Activated CD8-positive, alpha-beta memory T cell treated with anti-CD3 and anti-CD28 coated beads for 36 hours (primary cell): ENCODE measurements around the gene MYBBP1A. TPM values are rescaled to one million over a fixed set of nuclear protein-coding genes. Genes with fewer than 3 reads are reported as not detected.
"Not testable (repeated sequence)": the region's sequence is repeated elsewhere in the genome, so short reads cannot be mapped to it uniquely, and the experiment has no call there.

Source experiments
- CTCF ChIA-PET: fragments of 350-600 bp; sonication (Branson Sonifier 250); formaldehyde crosslinking; loops from one replicate; lab custom pipeline; 2021; ENCODE audit warnings: antibody characterized with exemption; lab: Charles Lee
- POLR2A ChIA-PET: fragments of 350-600 bp; sonication (Branson Sonifier 250); formaldehyde crosslinking; loops from one replicate; lab custom pipeline; 2021; ENCODE audit warnings: antibody characterized with exemption; lab: Charles Lee
- total RNA-seq, 2 experiments: library from RNA; stranded (reverse); gene quantifications; one replicate each; pipeline ENCODE4 v1.2.3, GENCODE V29; 2021

Gene MYBBP1A, protein sequence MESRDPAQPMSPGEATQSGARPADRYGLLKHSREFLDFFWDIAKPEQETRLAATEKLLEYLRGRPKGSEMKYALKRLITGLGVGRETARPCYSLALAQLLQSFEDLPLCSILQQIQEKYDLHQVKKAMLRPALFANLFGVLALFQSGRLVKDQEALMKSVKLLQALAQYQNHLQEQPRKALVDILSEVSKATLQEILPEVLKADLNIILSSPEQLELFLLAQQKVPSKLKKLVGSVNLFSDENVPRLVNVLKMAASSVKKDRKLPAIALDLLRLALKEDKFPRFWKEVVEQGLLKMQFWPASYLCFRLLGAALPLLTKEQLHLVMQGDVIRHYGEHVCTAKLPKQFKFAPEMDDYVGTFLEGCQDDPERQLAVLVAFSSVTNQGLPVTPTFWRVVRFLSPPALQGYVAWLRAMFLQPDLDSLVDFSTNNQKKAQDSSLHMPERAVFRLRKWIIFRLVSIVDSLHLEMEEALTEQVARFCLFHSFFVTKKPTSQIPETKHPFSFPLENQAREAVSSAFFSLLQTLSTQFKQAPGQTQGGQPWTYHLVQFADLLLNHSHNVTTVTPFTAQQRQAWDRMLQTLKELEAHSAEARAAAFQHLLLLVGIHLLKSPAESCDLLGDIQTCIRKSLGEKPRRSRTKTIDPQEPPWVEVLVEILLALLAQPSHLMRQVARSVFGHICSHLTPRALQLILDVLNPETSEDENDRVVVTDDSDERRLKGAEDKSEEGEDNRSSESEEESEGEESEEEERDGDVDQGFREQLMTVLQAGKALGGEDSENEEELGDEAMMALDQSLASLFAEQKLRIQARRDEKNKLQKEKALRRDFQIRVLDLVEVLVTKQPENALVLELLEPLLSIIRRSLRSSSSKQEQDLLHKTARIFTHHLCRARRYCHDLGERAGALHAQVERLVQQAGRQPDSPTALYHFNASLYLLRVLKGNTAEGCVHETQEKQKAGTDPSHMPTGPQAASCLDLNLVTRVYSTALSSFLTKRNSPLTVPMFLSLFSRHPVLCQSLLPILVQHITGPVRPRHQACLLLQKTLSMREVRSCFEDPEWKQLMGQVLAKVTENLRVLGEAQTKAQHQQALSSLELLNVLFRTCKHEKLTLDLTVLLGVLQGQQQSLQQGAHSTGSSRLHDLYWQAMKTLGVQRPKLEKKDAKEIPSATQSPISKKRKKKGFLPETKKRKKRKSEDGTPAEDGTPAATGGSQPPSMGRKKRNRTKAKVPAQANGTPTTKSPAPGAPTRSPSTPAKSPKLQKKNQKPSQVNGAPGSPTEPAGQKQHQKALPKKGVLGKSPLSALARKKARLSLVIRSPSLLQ (N-terminal part only)
- total RNA-seq: 100 to 1,000 TPM; 154 to 157 TPM

DNA sequence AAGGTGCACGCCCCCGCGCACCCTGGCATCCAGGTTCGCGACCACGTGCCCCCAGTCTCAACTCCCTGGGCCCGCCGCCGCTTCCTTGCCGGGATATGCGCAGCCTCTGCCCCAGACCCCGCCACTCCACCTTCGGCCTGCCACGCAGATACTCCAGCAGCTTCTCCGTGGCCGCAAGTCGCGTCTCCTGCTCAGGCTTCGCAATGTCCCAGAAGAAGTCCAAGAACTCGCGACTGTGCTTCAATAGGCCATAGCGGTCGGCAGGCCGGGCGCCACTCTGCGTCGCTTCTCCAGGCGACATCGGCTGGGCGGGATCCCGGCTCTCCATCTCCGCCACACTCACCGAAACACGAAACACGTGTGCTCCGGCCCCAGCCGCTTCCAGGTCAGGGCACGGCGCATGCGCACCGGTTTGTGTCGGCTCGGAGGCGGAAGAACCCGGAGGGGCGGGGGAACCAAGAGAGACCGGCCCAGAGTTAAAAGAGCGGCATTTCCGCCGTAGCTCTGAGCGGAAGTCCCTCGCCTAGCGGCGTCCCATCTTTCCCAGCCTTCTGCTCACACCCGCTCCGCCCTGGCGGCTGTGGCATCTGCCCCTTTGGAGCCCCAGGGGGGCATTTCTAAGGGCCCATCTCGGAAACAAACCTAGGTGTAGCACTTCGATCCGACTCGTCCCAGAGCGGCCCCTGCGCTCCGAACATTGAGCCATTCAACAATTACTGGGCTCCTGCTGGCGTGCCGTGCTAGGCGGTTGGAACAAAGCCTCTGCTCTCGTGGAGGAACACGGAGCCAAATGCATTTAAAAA is at the start of gene MYBBP1A:
TSS of gene MYBBP1A (minus strand) at position 388 of the 803 bp plus-strand sequence. CDS start at position 328, 60 bp downstream.
- CTCF ChIA-PET: interaction anchor here (1.1 to 2.3 kb wide), 3 partner anchors 12 to 73 kb away, joined by 3 to 7 read pairs (median 3); partner anchors contain the start of gene SMTNL2
- POLR2A ChIA-PET: interaction anchor here (0.6 kb wide), 1 partner anchor 19 kb away, joined by 3 read pairs; no protein-coding TSS in a partner anchor

DNA sequence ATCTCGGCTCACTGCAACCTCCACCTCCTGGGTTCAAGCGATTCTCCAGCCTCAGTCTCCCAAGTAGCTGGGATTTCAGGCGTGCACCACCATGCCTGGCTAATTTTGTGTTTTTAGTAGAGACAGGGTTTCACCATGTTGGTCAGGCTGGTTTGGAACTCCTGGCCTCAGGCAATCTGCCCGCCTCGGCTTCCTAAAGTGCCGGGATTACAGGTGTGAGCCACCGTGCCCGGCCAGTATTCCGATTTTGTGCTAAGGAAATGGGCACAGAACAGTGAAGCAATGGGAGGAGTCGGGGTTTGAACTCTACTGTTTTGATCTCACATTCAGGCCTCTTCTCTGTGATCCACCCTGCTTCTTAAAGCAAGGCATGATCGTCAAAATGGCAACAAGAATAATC is 49.6 kb upstream of the MYBBP1A start:
- CTCF ChIA-PET: interaction anchor here (1.2 kb wide), 1 partner anchor 38 kb away, joined by 5 read pairs; no protein-coding TSS in a partner anchor
- POLR2A ChIA-PET: not testable (repeated sequence)

DNA sequence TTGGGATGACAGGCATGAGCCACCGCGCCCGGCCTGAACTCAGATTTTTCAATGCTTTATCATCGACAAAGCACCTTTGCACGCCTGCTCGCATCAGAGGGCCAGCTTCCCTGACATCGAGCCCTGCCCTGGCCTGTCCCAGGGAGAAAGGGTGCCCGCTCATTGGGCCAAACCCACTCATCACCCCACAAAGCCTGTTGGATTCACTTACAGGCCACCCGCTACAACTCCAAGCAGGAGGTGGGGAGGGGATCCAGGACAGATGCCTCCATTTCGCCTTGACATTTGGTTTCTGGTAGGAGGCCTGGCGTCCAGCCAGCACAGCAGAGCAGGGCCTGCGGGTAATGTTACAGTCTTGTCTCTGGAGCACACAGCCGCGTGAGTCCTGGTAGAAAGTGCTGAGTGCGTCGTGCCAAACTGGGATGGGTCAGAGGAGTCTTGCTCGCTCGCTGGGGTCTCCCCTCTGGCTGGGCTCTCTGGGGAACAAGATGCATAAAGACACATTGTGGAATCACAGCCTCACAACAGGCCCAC is 49.0 kb upstream of the MYBBP1A start:
- ChIA-PET POLR2A (no interaction called here), CTCF (no interaction called here)

DNA sequence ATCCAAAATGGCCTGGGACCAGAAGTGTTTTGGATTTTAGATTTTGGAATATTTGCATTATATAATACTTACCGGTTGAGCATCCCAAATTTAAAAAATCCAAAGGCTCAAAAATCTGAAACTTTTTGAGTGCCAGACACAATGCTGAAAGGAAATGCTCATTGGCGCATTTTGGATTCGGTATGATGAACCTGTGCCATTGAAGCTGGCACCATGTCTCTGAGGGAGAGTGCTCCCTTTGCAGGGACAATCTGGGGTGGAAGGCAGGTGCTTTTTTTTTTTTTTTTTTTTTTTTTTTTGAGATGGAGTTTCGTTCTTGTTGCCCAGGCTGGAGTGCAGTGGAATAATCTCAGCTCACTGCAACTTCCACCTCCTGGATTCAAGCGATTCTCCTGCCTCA is 46.9 kb upstream of the MYBBP1A start:
- ChIA-PET CTCF (no interaction called here), POLR2A (no interaction called here)

DNA sequence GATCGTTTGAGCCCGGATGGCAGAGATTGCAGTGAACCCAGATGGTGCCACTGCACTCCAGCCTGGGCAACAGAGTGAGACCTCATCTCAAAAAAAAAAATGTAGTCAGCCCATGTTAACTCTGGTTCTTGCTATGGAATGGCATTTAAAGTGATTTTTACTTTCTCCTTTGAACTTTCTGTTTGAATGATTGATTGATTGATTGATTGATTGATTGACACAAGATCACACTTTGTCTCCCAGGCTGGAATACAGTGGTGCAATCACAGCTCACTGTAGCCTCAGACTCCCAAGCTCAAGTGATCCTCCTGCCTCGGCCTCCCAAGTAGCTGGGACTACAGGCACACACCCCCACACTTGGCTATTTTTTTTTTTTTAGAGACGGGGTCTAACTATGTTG is 46.1 kb upstream of the MYBBP1A start:
- POLR2A ChIA-PET: no interaction called here
- CTCF ChIA-PET: no interaction called here

DNA sequence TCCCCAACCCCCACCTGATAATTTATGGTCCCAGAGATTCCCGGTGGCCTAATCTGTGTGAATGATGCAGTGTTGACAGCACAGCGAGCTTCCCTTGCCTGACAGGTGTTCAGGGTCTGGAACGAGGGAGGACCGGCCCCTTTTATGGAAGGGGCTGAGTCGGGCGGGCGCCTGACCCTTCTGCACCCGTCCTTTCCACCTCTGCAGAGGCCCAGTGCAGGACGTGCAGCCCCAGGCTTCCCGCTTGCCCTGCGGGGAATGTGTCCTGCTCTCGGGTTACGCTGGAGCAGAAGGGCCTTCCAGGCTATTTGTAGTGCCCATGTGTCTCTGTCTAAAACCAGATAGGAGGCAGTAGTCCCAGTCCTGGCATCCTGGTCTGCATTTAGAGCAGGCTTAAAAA is 45.4 kb upstream of the MYBBP1A start:
- ChIA-PET CTCF (no interaction called here), POLR2A (no interaction called here)

DNA sequence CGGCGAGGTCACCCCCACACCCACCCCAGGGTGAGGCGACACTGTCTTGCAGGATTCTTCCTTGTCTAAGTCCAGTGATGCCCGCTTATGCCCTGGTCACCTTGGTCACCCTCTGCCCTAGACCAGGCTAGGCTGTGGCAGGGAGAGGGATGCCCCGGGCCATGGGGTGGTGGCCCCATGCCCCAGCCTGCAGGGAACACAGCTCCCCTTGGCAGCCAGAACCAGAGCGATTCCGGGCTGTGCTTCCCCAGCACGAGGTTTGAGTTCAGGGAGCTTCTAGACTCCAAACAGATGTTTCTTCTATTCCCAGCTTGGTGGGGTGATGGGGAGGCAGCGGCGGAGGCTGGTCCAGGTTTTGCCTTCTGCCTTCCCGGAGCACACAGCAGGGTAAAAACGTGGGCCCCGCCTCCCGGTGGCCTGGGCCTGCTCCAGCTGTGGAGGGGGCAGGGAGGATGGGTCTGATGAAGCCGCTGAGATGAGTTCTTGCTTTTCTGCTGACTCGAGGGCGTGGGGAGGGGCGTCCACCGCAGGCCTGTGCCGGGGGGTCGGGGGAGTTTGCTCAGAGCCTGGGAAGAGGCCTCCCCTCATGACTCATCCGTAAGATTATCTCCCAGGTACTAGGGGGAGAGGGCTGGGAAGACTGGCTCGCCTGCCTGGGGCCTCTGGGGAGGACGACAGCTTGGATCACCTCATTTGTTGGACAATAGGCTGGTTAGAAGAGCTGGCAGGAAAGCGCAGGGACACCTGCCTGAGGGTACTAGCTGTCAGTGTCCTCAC is 44.5 kb upstream of the MYBBP1A start:
- ChIA-PET CTCF (interaction anchor here (1.0 to 1.5 kb wide), 2 partner anchors 16 to 26 kb away, joined by 3 read pairs; no protein-coding TSS in a partner anchor), POLR2A (no interaction called here)

DNA sequence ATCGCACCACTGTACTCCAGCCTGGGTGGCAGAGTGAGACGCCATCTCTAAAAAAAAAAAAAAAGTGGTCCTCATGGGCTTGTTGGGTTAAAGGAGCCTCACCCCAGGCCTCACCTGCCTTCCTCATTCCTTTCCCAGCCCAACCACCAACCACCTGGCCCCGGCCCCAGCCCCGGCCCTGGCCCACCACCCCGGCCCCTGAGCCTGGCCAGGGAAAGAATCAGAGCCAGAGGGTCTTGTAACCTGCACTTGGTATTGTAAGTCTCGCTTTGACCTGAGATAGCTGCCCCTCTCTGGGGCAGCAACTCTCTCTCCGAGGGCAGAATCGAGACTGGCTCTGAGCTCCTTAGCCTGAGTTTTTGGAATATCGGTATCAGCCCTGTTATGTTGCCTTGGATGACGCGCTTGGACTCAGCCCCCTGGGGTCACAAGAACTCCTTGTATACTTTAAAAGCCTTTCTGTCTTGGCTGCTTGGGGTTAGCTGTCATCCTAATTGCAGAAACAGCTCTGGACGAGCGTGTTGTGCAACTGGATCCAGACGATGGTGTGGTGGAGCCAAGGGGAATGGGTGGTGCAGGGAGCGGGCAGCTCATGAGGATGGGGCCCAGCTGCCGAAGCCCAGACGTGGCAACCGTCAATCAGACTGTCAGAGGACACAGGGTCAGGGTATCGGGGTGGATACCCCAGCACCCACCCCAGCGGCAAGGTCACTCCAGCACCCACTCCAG is 43.8 kb upstream of the MYBBP1A start:
- ChIA-PET CTCF (interaction anchor here (1.0 to 1.5 kb wide), 2 partner anchors 16 to 27 kb away, joined by 3 read pairs; no protein-coding TSS in a partner anchor), POLR2A (no interaction called here)

DNA sequence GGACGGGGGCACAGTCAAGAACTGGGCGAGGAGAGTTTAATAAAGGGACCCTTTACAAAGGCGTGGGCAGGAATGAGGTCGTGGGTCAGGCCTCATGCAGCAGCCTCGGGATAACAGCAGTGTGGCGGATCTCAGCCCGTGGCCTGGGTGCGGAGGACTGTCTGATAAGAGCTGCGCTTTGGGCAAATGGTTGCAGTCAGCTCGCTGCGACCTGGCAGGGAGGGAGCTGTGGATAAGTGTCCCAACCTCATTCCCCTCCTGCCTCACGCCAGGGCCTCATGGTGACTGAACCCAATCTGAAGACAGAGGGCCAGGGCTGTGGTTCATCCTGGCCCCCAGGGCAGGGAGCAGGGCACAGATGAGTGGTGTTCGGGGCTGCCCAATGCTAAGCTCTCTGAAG is 42.8 kb upstream of the MYBBP1A start:
- CTCF ChIA-PET: no interaction called here
- POLR2A ChIA-PET: no interaction called here

DNA sequence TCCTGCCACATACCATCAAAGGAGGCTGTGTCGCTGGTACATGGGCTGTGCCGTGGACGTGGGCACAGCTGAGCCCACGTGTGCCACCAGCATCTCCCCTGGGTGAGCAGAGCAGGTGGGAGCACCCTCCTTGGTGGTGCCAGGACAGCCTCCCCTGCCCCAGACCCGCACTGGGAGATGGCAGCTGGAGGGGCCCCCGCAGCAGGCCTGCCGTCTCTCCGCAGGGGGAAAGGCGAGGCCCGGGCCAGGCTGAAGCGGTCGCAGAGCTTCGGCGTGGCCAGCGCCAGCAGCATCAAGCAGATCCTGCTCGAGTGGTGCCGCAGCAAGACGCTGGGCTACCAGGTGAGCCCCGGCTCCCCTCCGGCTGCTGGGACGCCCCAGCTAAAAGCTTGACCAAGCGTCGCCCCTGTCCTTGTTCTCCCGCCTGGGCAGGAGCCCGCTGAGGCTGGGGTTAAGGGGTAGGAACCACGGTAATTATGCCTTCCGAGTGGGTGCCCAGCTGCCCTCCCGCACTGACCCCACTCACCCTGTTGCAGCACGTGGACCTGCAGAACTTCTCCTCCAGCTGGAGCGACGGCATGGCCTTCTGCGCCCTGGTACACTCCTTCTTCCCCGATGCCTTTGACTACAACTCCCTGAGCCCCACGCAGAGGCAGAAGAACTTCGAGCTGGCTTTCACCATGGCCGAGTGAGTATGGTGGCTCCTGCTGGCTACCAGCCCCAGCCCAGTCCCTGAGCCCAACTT is 41.6 kb upstream of the MYBBP1A start:
- ChIA-PET CTCF (interaction anchor here (0.5 kb wide), 1 partner anchor 292 kb away, joined by 3 read pairs; no protein-coding TSS in a partner anchor), POLR2A (no interaction called here)

DNA sequence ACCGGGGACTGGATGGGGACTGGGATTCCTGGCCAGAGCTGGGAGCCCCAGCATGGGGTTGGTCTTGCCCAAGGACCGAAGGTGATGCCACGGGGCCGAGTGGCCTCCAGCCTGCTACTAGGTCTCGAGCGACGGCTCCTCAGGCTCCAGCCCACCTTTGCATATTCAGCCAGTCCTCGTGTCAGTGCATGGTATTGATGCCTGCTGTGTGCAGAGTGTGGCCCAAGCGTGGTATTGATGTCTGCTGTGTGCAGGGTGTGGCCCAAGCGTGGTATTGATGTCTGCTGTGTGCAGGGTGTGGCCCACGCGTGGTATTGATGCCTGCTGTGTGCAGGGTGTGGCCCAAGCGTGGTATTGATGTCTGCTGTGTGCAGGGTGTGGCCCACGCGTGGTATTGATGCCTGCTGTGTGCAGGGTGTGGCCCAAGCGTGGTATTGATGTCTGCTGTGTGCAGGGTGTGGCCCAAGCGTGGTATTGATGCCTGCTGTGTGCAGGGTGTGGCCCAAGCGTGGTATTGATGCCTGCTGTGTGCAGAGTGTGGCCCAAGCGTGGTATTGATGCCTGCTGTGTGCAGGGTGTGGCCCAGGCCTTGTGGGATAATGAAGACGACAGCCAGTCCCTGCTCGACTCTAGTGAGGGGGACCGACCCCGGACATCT is 40.6 kb upstream of the MYBBP1A start:
- POLR2A ChIA-PET: not testable (repeated sequence)
- CTCF ChIA-PET: interaction anchor here (1.5 to 1.8 kb wide), 3 partner anchors 9 to 29 kb away, joined by 3 to 6 read pairs (median 4); no protein-coding TSS in a partner anchor

DNA sequence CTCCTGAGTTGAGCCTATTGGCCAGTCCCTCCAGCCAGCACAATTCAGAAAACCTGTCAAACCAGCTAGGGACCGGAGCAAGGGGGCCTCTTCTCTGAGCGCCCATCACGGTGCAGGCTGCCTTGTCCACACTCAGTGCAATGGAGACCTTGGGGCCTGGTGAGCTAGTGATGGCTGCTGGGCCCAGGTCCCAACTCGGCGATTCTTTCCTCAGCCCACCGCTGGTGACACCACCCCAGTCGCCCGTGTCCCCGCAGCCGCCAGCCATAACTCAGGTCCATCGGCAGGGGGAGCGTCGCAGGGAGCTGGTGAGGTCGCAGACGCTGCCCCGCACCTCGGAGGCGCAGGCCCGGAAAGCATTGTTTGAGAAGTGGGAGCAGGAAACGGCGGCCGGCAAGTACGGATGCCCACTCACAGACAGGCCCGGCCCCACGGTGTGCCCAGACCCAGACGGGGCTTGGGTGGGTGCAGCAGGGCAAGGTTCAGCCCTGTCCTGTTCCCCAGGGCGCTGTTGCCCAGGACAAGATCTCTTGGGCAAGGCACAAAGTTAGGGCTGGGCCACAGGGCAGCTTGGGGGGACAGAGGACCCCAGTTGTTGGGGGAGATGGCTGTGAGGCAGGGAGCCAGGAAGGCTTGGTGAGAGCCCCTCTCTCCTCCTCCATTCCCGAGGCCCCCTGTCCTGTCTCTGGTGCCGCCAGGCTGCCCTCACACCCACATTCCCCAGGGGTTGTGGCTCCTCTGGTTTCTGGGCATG is 39.9 kb upstream of the MYBBP1A start:
- ChIA-PET POLR2A (no interaction called here), CTCF (interaction anchor here (1.5 to 1.8 kb wide), 3 partner anchors 9 to 28 kb away, joined by 3 to 6 read pairs (median 4); no protein-coding TSS in a partner anchor)

DNA sequence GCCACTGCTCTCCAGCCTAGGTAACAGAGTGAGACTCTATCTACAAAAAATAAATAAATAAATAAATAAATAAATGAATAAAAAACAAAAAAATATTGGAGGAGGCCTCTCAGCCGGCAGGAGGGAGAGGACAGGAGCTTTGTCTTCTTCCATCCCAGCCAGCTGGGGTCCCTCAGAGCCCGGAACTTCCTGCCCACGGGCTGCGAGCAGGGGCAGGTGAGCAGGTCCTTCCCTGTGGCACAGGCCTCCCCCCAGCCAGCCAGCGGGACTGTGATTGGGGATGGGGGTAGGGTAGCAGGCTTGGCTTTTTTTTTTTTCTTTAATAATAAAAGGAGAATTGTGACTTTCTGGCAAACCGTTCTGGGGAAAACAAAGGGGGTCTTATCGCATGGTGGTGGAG is 39.2 kb upstream of the MYBBP1A start:
- ChIA-PET POLR2A (no interaction called here), CTCF (interaction anchor here (1.3 to 1.8 kb wide), 4 partner anchors 8 to 29 kb away, joined by 3 to 6 read pairs (median 4); no protein-coding TSS in a partner anchor)

DNA sequence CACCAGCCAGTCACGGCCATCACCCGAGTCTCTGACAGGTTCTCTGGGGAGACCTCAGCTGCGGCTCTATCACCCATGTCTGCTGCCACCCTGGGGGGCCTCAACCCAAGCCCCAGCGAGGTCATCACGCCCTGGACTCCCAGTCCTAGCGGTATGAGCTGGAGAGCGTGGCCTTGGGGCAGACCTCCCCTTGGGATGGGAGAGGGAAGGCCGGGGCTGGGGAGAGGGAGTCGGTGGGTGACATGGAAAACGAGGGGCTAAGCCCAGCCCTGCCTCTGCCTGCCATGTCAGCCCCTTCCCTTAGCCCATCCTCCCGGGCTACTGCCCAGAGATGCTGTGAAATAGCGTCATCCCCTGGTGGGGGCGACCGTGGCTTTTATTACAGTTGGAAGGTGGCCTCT is 37.8 kb upstream of the MYBBP1A start:
- CTCF ChIA-PET: interaction anchor here (1.1 to 1.3 kb wide), 2 partner anchors 28 to 34 kb away, joined by 3 to 4 read pairs; no protein-coding TSS in a partner anchor
- POLR2A ChIA-PET: no interaction called here
